Measurements from ENCODE around the gene IL22.
"Not testable (repeated sequence)": the region's sequence is repeated elsewhere in the genome, so short reads cannot be mapped to it uniquely, and the experiment has no call there.

The IL22 gene

DNA sequence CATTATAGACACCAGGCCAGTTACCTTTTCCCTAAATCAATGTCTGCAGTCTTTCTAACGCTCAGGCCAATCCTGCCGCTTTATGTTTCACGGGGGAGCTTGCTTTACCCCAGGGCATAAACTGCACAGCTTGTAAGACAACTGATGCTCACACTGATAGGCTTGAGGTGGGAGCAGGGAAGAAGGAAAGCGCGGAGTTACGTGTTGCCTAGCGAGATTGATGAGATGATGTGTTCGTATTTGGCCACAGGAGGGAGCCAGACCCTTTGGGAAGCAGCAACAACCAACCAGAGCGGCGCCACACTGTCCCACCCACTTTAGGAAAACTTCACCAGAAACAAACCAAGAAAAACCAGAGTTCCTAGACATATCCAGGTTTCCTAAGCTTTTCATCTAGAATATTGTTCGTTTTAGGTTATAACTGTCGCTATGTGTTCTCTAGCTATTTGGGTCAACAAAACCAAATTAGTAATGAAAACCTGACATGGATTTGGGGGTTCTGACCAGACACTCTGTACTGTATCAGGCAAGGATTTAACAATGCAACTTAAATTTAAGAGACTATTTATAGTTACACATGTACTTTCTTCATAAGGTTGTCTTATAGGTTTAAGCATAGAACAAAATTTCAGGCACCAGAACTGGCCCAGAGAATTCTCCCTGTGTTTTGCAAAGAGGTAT, 30.2 kb downstream of the IL22 start:
- Histone ChIP-seq H3K79me2 (no peaks in the 10 kb centered on the region), H3K4me2 (ENCODE audit: low read length) (peak overlapping the region; percentile 21), H2AFZ (peak overlapping the region; percentile 47), H3K27ac (no peak overlapping the region), H3K4me1 (no peaks in the 10 kb centered on the region), H3K4me3 (ENCODE audit: low read depth, low read length) (no peak overlapping the region), H3K27me3 (ENCODE audit: control insufficient read depth, insufficient read depth, low read length) (no peaks in the 10 kb centered on the region), H3K36me3 (ENCODE audit: control insufficient read depth, insufficient read depth, low read length) (no peaks in the 10 kb centered on the region), H3K9ac (no peak overlapping the region), H3K9me3 (ENCODE audit: control insufficient read depth, low read length) (no peaks in the 10 kb centered on the region)
- TF ChIP-seq, protein P1, sequence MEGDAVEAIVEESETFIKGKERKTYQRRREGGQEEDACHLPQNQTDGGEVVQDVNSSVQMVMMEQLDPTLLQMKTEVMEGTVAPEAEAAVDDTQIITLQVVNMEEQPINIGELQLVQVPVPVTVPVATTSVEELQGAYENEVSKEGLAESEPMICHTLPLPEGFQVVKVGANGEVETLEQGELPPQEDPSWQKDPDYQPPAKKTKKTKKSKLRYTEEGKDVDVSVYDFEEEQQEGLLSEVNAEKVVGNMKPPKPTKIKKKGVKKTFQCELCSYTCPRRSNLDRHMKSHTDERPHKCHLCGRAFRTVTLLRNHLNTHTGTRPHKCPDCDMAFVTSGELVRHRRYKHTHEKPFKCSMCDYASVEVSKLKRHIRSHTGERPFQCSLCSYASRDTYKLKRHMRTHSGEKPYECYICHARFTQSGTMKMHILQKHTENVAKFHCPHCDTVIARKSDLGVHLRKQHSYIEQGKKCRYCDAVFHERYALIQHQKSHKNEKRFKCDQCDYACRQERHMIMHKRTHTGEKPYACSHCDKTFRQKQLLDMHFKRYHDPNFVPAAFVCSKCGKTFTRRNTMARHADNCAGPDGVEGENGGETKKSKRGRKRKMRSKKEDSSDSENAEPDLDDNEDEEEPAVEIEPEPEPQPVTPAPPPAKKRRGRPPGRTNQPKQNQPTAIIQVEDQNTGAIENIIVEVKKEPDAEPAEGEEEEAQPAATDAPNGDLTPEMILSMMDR (IDR thresholded peaks at IDR 0.05), result peak; percentile 77

DNA sequence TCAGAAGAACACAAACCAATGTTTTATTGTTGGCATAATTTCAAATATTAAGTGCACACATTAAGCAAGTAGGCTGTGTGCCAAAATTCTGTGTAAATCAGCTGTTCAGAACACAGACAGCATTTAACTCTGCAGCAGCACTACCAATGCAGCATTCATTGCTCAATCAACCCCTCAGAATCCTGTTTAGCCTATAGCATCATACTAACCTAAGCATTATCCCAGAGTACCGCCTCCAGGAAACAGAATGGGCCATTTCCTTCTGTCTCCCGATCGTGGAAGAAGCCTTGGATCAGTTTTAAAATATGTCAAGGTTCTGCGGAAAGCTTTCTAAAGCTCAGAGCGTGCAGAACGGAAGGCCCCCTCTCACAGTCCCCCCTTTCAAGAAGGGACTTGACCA, 31.1 kb downstream of the IL22 start:
- Histone ChIP-seq H3K9ac (no peak overlapping the region), H3K36me3 (ENCODE audit: control insufficient read depth, insufficient read depth, low read length) (no peaks in the 10 kb centered on the region), H3K4me2 (ENCODE audit: low read length) (no peak overlapping the region), H3K27ac (no peak overlapping the region), H3K79me2 (no peaks in the 10 kb centered on the region), H2AFZ (no peak overlapping the region), H3K9me3 (ENCODE audit: control insufficient read depth, low read length) (no peaks in the 10 kb centered on the region), H3K4me1 (no peaks in the 10 kb centered on the region), H3K4me3 (ENCODE audit: low read depth, low read length) (no peak overlapping the region), H3K27me3 (ENCODE audit: control insufficient read depth, insufficient read depth, low read length) (no peaks in the 10 kb centered on the region)
- TF ChIP-seq, protein P1 (IDR thresholded peaks at IDR 0.05), result no peak

- H3K4me1 ChIP-seq, result no peaks in the 10 kb centered on the region
- H3K9me3 ChIP-seq (ENCODE audit: control insufficient read depth, low read length), result no peaks in the 10 kb centered on the region
- no peaks in the 10 kb centered on the region for H3K27me3 ChIP-seq (ENCODE audit: control insufficient read depth, insufficient read depth, low read length)
- no peak overlapping the region for H3K27ac ChIP-seq
- H3K9ac ChIP-seq, result no peak overlapping the region
- TF ChIP-seq, protein P1 (IDR thresholded peaks at IDR 0.05), result no peak
- H2AFZ ChIP-seq, result no peak overlapping the region
- no peak overlapping the region for H3K4me3 ChIP-seq (ENCODE audit: low read depth, low read length)
- no peaks in the 10 kb centered on the region for H3K79me2 ChIP-seq
- no peak overlapping the region for H3K4me2 ChIP-seq (ENCODE audit: low read length)
- H3K36me3 ChIP-seq (ENCODE audit: control insufficient read depth, insufficient read depth, low read length), result no peaks in the 10 kb centered on the region
Measured at GRCh38 chr12:68221497-68221896, 31.9 kb downstream of the IL22 start.

DNA sequence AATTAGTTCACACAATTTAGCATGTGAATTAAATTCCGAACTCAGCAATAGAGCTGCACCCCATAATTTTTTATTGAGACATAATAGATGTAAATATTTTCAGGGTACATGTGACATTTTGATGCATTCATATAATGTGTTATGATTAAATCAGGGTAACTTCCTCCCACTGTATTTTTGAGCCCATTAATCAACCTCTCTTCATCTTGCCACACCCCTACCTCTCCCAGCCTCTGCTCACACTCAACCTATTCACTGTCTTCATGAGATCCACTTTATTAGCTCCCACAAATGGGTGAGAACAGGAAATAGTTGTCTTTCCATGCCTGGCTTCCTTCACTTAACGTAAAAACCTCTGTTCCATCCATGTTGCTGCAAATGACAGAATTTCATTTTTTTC, 42.5 kb downstream of the IL22 start:
- Histone ChIP-seq H3K4me1 (no peaks in the 10 kb centered on the region), H2AFZ (no peak overlapping the region), H3K4me3 (ENCODE audit: low read depth, low read length) (no peak overlapping the region), H3K4me2 (ENCODE audit: low read length) (no peak overlapping the region), H3K36me3 (ENCODE audit: control insufficient read depth, insufficient read depth, low read length) (no peaks in the 10 kb centered on the region), H3K27me3 (ENCODE audit: control insufficient read depth, insufficient read depth, low read length) (no peaks in the 10 kb centered on the region), H3K27ac (no peak overlapping the region), H3K79me2 (no peaks in the 10 kb centered on the region), H3K9me3 (ENCODE audit: control insufficient read depth, low read length) (no peaks in the 10 kb centered on the region), H3K9ac (no peak overlapping the region)
- TF ChIP-seq, protein P1 (IDR thresholded peaks at IDR 0.05), result no peak

DNA sequence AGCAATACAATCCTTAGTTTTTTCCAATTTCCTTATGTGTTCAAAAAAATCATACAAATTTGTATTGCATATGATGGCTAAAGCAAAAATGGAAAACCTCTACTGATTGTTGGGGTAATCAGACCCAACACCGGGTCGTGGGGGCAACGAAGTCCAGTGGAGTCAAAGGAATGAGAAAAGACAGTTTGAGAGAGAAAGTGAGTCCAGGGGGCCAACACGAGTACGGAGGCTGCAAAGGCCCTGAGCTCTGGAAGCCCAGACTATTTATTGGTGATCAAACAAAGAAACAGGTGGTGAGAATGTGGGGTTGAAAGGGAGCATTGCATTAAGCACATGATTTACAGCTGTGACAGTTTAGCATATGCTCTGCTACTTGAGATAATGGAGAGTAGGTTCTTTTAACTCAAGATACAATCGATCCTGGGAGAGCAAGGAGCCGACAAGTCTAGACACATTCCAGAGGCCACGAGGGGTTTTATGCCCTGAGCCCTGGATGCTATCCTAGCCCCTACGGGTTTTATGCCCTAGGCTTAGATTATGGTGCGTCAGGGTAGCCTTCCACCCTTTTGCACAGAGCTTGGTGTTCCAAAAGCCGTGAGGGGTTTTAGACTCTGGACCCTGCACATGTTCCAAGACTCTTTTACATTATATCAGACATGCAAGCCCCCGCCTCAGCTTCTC, 44.2 kb downstream of the IL22 start:
- H3K27ac ChIP-seq; H3K4me3 ChIP-seq (ENCODE audit: low read depth, low read length): not testable (repeated sequence)

More for the DNA sequence above, 44.2 kb downstream of the IL22 start:
- H2AFZ ChIP-seq; H3K27me3 ChIP-seq (ENCODE audit: control insufficient read depth, insufficient read depth, low read length); H3K4me2 ChIP-seq (ENCODE audit: low read length); H3K9me3 ChIP-seq (ENCODE audit: control insufficient read depth, low read length); H3K36me3 ChIP-seq (ENCODE audit: control insufficient read depth, insufficient read depth, low read length); H3K9ac ChIP-seq; H3K79me2 ChIP-seq; H3K4me1 ChIP-seq: not testable (repeated sequence)

All from parathyroid adenoma (tissue), 2 donors.